SJCRH30 (cell line): Measurements from ENCODE around the gene BPIFB2. TPM values are rescaled to one million over a fixed set of nuclear protein-coding genes. Genes with fewer than 3 reads are reported as not detected.

Experiments
- DNase-seq, 2 experiments: peaks; one replicate each; pipeline ENCODE4 v3.0.0-alpha.2; 2015 to 2020
- H3K27ac ChIP-seq: fragments of 250-450 bp; sonication (Bioruptor Pico); 2 replicates; pipeline ENCODE4 v1.5.1; 2020; ENCODE audit warnings: mild to moderate bottlenecking, moderate library complexity
- H3K27me3 ChIP-seq: fragments of 250-450 bp; sonication (Bioruptor Pico); 2 replicates; pipeline ENCODE4 v1.5.1; 2020; ENCODE audit warnings: mild to moderate bottlenecking, moderate library complexity
- H3K36me3 ChIP-seq: fragments of 250-450 bp; sonication (Bioruptor Pico); 2 replicates; pipeline ENCODE4 v1.5.1; 2020; ENCODE audit warnings: mild to moderate bottlenecking, moderate library complexity
- H3K4me1 ChIP-seq: fragments of 250-450 bp; sonication (Bioruptor Pico); 2 replicates; pipeline ENCODE4 v1.5.1; 2020; ENCODE audit warnings: mild to moderate bottlenecking, moderate library complexity
- H3K4me3 ChIP-seq: fragments of 250-450 bp; sonication (Bioruptor Pico); 2 replicates; pipeline ENCODE4 v1.5.1; 2020; ENCODE audit warnings: mild to moderate bottlenecking, moderate library complexity
- H3K9me3 ChIP-seq: fragments of 250-450 bp; sonication (Bioruptor Pico); replicated peaks from 2 replicates; pipeline ENCODE4 v1.5.1; 2020; ENCODE audit warnings: mild to moderate bottlenecking, moderate library complexity
- total RNA-seq: library from RNA; depleted of rRNA; stranded (reverse); fragments of >200 nt; shearing (Covaris generic); gene quantifications from 2 replicates; pipeline ENCODE4 v1.2.3, GENCODE V29; 2014

The BPIFB2 gene
- total RNA-seq, 1 experiment from 2014 or later: not detected

DNA sequence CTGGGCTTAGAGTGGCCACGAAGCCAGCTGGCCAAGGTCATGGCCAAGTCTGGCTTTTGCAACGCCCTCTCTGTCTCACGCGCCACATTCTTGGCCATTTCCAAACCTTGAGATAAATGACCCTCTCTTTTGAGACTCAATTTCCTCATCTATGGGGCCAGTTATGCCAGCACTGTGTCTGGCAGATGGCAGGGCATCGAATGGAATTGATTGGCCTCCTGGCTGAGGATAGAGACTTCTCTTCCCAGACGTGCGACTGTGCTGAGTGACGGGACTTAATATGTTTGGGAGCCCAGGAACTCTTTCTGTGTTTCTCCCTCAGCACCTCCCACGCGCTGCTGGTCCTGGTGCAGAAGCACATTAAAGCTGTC lies 7.6 kb downstream of the BPIFB2 start:
- Histone ChIP-seq H3K27me3 (peaks cover 4% of the 10 kb centered on the region), H3K27ac (no peak overlapping the region), H3K36me3 (no peaks in the 10 kb centered on the region), H3K4me3 (no peak overlapping the region), H3K4me1 (peaks cover 13% of the 10 kb centered on the region), H3K9me3 (no peaks in the 10 kb centered on the region)
- DNase-seq: no peak

DNA sequence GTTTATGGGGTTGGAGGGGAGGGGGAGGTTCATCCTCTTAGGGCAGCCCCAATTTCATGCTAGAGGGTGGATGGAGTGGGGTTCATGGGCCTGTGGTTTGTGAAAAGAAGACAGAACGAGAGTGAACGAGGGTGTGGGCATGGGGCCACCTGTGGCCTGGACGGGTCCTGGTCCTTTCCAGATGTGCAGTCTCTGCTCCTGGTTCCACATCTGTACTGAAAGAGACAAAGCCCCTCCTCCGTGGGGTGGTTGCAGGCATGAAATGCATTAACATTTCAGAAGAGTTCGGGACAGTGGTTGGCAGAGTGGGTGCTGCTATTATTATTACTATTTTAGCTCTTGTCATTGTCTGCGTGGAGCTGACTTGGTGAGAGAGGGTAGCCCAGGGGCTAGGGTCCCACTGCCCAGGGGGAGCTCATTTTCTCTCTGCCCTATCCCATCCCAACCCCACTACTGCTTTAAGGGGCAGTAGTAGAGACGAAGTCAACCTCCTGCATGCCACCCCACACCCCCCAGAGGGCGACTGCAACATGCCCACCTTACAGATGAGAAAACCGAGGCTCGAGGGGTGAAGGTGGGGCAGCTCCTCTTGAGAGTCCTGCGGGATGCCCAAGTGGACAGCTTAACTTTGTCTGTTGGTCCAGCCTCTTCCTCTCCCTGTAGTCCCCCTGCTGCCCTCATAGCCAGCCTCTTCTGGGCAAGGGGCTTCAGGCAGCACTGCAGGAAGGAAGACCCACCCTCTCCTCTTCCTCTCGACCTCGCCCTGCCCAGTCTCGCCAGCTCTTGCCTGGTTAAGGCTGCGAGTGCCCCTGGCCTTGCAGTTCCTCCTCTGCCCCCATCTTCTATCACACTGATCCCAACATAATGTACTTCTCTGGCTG lies 8.4 kb downstream of the BPIFB2 start:
- DNase-seq: no peak
- H3K9me3 ChIP-seq: no peaks in the 10 kb centered on the region
- H3K27ac ChIP-seq: no peak overlapping the region
- peaks cover 13% of the 10 kb centered on the region for H3K4me1 ChIP-seq
- H3K4me3 ChIP-seq: no peak overlapping the region
- H3K27me3 ChIP-seq: peaks cover 4% of the 10 kb centered on the region
- H3K36me3 ChIP-seq: no peaks in the 10 kb centered on the region

DNA sequence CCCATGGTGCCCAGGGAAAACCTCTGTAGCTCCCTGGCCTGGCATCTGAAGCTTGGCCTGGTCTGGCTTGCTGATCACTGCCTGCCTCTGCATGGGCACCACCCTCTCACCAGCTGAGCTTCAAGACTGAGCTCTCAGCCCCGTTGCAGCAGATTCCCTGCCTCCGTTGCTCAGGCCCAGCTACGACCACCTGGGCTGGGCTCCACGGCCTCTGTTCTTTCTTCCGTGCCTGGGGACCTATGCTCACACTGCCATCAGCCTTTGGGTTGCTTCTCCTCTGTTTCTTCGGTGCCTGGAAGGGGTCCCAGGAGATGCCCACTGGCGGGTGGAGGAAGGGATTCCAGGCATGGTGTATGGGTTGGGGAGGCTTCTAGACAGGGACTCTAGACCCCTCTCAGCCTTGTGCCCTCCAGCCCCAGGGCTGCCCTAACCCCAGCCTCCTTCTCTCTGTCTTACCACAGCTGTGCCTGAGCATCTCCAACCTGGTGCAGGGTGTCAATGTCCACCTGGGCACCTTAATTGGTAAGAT lies 9.1 kb downstream of the BPIFB2 start:
- DNase-seq: no peak
- Histone ChIP-seq H3K27me3 (peaks cover 4% of the 10 kb centered on the region), H3K4me1 (peaks cover 13% of the 10 kb centered on the region), H3K4me3 (no peak overlapping the region), H3K9me3 (no peaks in the 10 kb centered on the region), H3K36me3 (no peaks in the 10 kb centered on the region), H3K27ac (no peak overlapping the region)

DNA sequence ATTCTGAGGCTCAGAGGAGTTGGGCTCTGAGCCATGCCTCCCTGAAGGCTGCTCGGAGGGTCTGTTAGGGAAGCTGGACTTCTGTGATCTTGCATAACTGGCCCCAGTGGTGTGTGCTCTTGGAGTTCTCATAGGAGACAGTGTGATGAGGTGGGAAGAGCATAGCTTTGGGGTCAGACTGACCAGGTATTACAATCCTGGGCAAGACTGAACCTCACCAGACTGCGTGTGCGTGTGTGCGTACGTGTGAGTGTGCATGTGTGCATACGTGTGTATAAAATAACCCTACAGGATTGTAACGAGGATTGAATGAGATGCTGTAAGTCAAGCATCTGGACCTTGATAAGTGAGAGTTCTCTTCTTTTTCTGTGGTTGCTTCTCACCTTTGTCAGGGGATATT lies 10.0 kb downstream of the BPIFB2 start:
- H3K4me1 ChIP-seq: peaks cover 13% of the 10 kb centered on the region
- H3K27me3 ChIP-seq: peaks cover 4% of the 10 kb centered on the region
- DNase-seq: no peak
- no peaks in the 10 kb centered on the region for H3K9me3 ChIP-seq
- H3K4me3 ChIP-seq: no peak overlapping the region
- no peak overlapping the region for H3K27ac ChIP-seq
- no peaks in the 10 kb centered on the region for H3K36me3 ChIP-seq

DNA sequence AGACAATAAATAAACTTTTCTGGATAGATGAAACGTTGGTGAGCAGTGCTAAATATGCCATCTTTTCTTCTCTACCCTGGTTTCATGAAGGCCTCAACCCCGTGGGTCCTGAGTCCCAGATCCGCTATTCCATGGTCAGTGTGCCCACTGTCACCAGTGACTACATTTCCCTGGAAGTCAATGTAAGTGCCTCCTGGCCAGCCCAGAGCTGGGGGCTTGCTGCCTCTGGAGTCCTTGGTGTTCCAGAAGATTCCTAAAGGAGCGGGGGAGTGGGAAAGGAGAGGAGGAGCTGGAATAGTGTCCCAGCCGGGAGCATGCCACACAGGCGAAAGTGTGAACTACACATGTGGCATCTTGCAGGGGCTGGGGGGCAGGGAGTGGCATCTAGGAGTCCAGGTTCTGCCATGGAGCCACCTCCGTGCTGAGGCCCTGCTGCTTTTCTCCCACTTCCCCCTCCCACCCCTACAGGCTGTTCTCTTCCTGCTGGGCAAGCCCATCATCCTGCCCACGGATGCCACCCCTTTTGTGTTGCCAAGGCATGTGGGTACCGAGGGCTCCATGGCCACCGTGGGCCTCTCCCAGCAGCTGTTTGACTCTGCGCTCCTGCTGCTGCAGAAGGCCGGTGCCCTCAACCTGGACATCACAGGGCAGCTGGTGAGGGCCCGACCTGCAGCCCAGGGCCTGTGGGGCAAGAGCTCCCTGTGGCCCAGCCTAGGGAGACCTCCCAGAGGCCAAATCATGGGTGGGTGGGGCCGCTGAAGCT lies 10.8 kb downstream of the BPIFB2 start:
- Histone ChIP-seq H3K27ac (no peak overlapping the region), H3K27me3 (peaks cover 4% of the 10 kb centered on the region), H3K36me3 (no peaks in the 10 kb centered on the region), H3K4me3 (no peak overlapping the region), H3K4me1 (peaks cover 13% of the 10 kb centered on the region), H3K9me3 (no peaks in the 10 kb centered on the region)
- DNase-seq: no peak

DNA sequence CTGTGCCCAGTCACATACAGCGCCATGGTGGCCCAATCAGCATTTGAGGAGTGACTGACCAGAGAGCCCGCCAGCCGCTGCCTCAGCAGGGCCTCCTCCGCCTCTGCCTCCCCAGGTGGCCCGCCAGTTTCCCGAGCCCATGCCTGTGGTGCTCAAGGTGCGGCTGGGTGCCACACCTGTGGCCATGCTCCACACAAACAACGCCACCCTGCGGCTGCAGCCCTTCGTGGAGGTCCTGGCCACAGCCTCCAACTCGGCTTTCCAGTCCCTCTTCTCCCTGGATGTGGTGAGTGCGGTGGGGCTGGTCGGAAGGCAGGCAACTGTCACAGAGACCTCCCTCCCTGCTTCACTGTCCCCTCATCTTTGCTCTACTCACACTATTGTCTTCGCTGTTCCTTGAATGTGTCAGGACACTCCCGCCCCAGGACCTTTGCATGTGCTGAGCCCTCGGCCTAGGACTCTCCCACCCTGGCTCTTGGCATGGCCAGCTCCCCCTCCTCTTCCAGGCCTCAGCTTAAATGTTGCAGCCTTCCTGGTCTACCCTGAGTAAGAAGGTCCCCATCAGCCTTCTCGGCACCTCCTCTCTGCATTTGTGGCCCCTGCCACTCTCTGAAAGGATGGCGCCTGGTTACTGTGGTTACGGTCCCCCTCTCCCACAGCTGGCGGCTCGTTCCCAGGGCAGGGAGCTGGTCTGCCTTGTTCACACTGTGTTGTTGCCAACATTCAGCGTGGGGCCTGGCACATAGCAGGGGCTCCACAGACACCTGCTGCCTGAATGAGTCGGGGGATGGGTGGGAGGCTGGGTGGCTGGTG lies 12.2 kb downstream of the BPIFB2 start:
- peaks cover 4% of the 10 kb centered on the region for H3K27me3 ChIP-seq
- no peak for DNase-seq

DNA sequence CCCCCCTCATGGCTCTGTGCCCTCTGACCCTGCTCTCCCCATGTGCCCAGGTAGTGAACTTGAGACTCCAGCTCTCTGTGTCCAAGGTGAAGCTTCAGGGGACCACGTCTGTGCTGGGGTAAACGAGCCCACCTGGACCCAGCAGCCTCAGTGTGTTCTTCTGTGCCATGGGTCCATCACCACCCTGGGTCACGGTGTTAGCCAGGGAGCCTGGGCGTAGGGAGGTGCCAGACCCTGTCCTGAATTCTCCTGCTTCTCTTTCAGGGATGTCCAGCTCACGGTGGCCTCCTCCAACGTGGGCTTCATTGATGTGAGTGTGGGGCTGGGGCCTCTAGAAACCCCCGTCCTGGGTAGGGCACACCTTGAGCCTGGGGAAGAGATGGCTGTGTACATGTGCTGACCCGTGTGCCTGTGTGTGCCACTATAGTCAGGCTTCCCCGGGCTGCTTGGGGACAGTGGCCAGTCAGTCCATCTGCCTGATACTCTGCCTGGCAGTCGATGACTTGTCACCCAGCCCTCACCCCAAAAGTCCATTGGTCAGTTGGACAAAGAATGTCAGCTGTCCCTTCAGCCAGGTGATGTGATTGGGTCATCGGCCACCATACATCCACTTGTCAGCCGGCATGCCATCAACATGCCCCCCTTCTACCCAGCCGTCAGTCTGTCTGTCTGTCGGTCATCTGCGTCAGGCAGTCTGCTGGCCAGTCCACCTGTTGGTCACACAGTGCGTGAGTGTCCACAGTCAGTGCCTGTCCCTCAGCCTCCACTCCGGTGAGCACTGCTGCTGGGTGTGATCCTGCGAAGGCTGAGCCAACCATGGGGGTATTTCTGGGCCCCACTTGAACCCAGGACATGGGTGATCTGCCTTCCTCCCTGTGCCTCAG lies 13.0 kb downstream of the BPIFB2 start:
- Histone ChIP-seq H3K9me3 (no peaks in the 10 kb centered on the region), H3K36me3 (no peaks in the 10 kb centered on the region), H3K27me3 (peaks cover 4% of the 10 kb centered on the region), H3K4me1 (no peaks in the 10 kb centered on the region), H3K4me3 (no peak overlapping the region), H3K27ac (no peak overlapping the region)
- no peak for DNase-seq

More for the DNA sequence above, 12.2 kb downstream of the BPIFB2 start:
- H3K4me3 ChIP-seq: no peak overlapping the region
- no peak overlapping the region for H3K27ac ChIP-seq
- no peaks in the 10 kb centered on the region for H3K9me3 ChIP-seq
- H3K36me3 ChIP-seq: no peaks in the 10 kb centered on the region
- peaks cover under 1% of the 10 kb centered on the region; the same call in 1 of the 2 replicates for H3K4me1 ChIP-seq

DNA sequence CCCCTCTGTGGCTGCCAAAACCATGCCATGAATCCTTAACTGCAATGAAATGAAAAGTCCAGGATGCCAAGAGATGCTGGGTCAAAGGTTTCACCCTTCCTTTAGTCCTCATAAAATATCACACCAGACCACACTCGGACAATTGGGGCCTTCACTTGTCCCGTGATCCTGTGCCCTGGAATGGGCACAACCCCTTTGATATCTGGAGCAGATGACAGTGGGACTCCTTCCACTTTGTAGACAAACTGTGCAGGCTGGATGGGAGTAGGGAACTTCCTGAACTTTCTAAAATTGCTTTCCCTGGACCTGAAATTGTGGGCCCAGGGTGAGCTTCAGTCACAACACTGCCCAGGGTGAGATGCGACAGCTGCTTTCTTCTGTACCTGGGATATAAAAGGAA lies 14.4 kb downstream of the BPIFB2 start:
- H3K9me3 ChIP-seq: no peaks in the 10 kb centered on the region
- H3K27me3 ChIP-seq: peaks cover 4% of the 10 kb centered on the region
- no peaks in the 10 kb centered on the region for H3K4me1 ChIP-seq
- no peaks in the 10 kb centered on the region for H3K36me3 ChIP-seq
- no peak for DNase-seq
- H3K27ac ChIP-seq: no peak overlapping the region
- no peak overlapping the region for H3K4me3 ChIP-seq

DNA sequence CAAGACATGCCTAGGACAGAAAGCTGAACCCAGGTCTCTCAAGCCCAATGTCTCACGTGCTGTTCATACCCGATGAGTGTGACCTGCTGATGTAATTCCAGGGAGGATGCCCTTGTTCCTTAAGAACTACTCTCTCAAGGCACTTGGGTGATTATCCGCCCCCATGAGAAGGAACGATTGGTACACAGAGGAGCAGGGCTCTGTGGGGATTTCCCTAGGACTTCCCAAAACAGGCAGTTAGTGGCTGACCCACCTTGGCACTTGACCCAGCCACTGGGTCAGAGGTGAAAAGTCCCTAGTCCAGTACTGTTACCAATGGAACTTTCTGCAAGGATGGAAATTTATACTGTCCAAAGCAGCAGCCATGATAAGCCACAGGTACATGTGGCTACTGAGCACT lies 14.8 kb downstream of the BPIFB2 start:
- Histone ChIP-seq H3K9me3 (no peaks in the 10 kb centered on the region), H3K36me3 (no peaks in the 10 kb centered on the region), H3K4me3 (no peak overlapping the region), H3K27me3 (peaks cover 1% of the 10 kb centered on the region), H3K4me1 (no peaks in the 10 kb centered on the region), H3K27ac (no peak overlapping the region)
- DNase-seq: no peak

DNA sequence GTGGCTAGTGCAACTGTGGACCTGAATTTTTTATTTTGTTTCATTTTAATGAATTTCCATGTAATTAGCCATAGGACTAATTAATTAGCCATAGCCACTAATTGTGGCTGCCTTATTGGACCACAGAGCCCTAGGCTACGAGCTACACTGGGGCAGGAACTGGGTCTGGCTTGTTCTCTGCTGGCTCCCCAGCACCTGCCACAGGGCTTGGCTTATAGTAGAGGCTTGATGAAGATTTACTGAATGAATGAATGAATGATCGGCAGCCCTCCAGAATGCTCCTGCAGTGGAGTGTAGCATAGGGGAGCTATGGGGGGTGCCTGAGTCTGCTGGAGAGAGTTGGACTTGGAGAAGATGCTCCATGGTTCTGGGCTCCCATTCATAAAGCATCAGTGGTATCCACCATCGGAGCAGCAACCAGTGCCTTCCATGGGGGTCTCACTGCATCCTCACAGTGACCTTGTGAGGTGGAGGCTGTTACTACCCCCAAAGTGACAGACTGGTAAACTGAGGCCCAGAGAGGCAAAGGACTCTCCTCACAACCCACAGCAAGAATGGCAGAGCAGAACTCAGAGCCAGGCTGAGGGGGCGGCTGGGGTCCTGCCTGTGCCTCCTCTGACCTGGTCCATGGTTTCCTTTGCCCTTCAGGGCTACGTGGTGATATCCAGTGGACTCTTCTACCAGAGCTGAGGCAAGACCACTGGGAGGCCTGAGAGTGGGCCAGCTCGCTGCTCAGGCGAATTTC lies 15.4 kb downstream of the BPIFB2 start:
- no peaks in the 10 kb centered on the region for H3K4me1 ChIP-seq
- H3K27me3 ChIP-seq: no peaks in the 10 kb centered on the region; the same call in none of the 2 replicates
- no peaks in the 10 kb centered on the region for H3K36me3 ChIP-seq
- no peak for DNase-seq
- H3K27ac ChIP-seq: no peak overlapping the region
- H3K4me3 ChIP-seq: no peak overlapping the region
- no peaks in the 10 kb centered on the region for H3K9me3 ChIP-seq

DNA sequence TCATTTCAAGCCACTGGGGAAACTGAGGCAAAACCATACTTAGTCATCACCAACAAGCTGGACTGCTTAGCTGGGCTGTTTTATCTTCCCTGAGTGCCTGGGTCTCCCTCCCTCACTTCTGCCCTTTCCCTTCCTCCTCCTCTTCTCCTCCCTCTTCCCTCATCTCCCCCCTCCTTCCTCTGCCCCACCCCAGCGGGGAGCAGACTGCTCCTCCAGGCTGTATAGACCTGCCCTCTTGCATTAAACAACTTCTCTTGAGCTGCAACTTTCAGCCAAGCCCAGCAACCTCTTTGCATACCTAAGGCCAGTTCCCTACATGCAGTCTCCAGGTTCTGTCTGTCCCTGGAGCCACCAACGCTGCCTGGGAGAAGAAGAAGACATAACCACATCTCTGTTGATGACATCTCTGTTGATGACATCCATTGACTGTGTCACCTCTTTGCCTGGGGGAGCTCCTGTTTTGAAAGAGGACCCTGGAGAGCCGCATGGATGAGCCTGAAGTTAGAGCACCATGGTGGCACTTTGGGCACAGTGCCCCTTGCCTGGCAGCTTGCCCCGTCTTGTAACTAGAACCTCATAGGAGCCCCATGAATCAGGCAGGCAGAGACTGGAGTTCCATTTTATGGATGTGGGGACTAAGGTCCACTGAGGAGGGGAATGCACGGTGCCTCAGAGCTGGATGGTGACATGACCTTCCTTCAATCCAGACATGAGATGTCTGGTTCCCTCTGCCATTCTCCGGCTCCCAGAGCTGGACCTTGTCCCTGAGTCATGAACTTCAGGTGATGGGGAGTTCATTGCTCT lies 16.1 kb downstream of the BPIFB2 start:
- no peak overlapping the region for H3K4me3 ChIP-seq
- H3K27ac ChIP-seq: no peak overlapping the region
- H3K4me1 ChIP-seq: no peaks in the 10 kb centered on the region
- no peaks in the 10 kb centered on the region for H3K36me3 ChIP-seq
- H3K27me3 ChIP-seq: peaks cover 4% of the 10 kb centered on the region
- H3K9me3 ChIP-seq: no peaks in the 10 kb centered on the region
- no peak for DNase-seq

DNA sequence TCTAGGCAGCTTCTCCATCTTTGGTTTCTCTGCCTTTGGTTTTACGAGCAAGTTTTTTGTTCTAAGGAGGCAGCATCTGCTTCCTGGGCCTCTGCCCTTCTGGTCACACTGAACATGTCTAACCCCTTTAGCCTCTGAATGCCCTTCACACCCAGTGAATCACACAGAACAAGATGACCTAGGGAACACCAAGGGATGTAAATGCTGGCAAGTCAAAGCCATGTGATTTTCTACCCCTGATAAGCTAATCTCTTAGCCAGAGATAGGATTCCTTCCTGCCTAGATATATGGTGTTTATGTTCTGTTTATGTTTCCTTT lies 16.7 kb downstream of the BPIFB2 start:
- Histone ChIP-seq H3K4me1 (no peaks in the 10 kb centered on the region), H3K4me3 (no peak overlapping the region), H3K27me3 (peaks cover 6% of the 10 kb centered on the region), H3K9me3 (no peaks in the 10 kb centered on the region), H3K27ac (no peak overlapping the region), H3K36me3 (no peaks in the 10 kb centered on the region)
- no peak for DNase-seq
